ENCODE measurements around the gene RNF38.

RNF38 gene

GRCh38 chr9:36292641-36293040, 107.4 kb downstream of the RNF38 start:
- DNase-seq (ENCODE audit: low spot score): no peak
- in situ Hi-C loops (cut with MboI; ENCODE audit: low pct_unique_long_range_greater_than_20kb, low sequenced_read_pairs, unreplicated experiment): no loop called here
- TF ChIP-seq, protein P1, sequence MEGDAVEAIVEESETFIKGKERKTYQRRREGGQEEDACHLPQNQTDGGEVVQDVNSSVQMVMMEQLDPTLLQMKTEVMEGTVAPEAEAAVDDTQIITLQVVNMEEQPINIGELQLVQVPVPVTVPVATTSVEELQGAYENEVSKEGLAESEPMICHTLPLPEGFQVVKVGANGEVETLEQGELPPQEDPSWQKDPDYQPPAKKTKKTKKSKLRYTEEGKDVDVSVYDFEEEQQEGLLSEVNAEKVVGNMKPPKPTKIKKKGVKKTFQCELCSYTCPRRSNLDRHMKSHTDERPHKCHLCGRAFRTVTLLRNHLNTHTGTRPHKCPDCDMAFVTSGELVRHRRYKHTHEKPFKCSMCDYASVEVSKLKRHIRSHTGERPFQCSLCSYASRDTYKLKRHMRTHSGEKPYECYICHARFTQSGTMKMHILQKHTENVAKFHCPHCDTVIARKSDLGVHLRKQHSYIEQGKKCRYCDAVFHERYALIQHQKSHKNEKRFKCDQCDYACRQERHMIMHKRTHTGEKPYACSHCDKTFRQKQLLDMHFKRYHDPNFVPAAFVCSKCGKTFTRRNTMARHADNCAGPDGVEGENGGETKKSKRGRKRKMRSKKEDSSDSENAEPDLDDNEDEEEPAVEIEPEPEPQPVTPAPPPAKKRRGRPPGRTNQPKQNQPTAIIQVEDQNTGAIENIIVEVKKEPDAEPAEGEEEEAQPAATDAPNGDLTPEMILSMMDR (IDR thresholded peaks at IDR 0.05; ENCODE audit: extremely low read depth, insufficient read depth, missing control alignments): no peak

- TF ChIP-seq, protein P1 (IDR thresholded peaks at IDR 0.05; ENCODE audit: extremely low read depth, insufficient read depth, missing control alignments): no peak
- in situ Hi-C loops (cut with MboI; ENCODE audit: low pct_unique_long_range_greater_than_20kb, low sequenced_read_pairs, unreplicated experiment): no loop called here
- no peak for DNase-seq (ENCODE audit: low spot score)
Measured at GRCh38 chr9:36290996-36291395, 109.1 kb downstream of the RNF38 start.

GRCh38 chr9:36289836-36290435, 110.1 kb downstream of the RNF38 start:
- TF ChIP-seq, protein P1 (IDR thresholded peaks at IDR 0.05; ENCODE audit: extremely low read depth, insufficient read depth, missing control alignments): no peak
- in situ Hi-C loops (cut with MboI; ENCODE audit: low pct_unique_long_range_greater_than_20kb, low sequenced_read_pairs, unreplicated experiment): no loop called here
- DNase-seq (ENCODE audit: low spot score): no peak

GRCh38 chr9:36288070-36288469, 112.0 kb downstream of the RNF38 start:
- in situ Hi-C loops (cut with MboI; ENCODE audit: low pct_unique_long_range_greater_than_20kb, low sequenced_read_pairs, unreplicated experiment): no loop called here
- DNase-seq (ENCODE audit: low spot score): no peak
- TF ChIP-seq, protein P1 (IDR thresholded peaks at IDR 0.05; ENCODE audit: extremely low read depth, insufficient read depth, missing control alignments): no peak
